ENCODE measurements around the gene EI24. TPM values are rescaled to one million over a fixed set of nuclear protein-coding genes. Genes with fewer than 3 reads are reported as not detected.

Gene EI24
- total and polyA plus RNA-seq, 2 of the 4 experiments (the other 2 are of a cell fraction): 89.7 to 95.9 TPM

- Histone ChIP-seq H2AK9ac (replicated peaks; ENCODE audit: low read depth, low read length, poor library complexity) (no peak overlapping the region), H2BK120ac (ENCODE audit: low read depth, low read length) (no peak overlapping the region), H3K23ac (ENCODE audit: low read depth, low read length) (no peak overlapping the region), H3K79me1 (ENCODE audit: low read depth in 1 of 2, low read length in 2 of 2) (peaks cover 15 to 17% of the 10 kb centered on the region in 2 experiments), H2BK15ac (ENCODE audit: low read depth, low read length) (no peak overlapping the region), H3K36me3 (ENCODE audit: control insufficient read depth, insufficient read depth, low read length) (no peaks in the 10 kb centered on the region), H3K14ac (replicated peaks; ENCODE audit: low read depth, low read length) (no peak overlapping the region), H3K4me1 (ENCODE audit: control insufficient read depth, insufficient read depth, low read length) (peaks cover 8% of the 10 kb centered on the region), H3K27ac (ENCODE audit: insufficient read depth, low read length) (no peak overlapping the region), H4K20me1 (ENCODE audit: insufficient read depth, low read length) (no peaks in the 10 kb centered on the region), H3K4me3 (ENCODE audit: insufficient read depth, low read depth, low read length) (no peak overlapping the region), H3K4ac (ENCODE audit: low read depth, low read length) (no peak overlapping the region), H2BK5ac (ENCODE audit: low read depth, low read length, poor library complexity, severe bottlenecking) (no peak overlapping the region), H3K9me3 (ENCODE audit: control insufficient read depth, insufficient read depth, low read length) (no peaks in the 10 kb centered on the region), H3K56ac (ENCODE audit: extremely low read depth, insufficient read depth, low read length) (no peak overlapping the region), H3K9me1 (ENCODE audit: insufficient read depth, low read length) (peaks cover 5% of the 10 kb centered on the region), H3K18ac (ENCODE audit: low read depth, low read length) (no peak overlapping the region), H2AK5ac (ENCODE audit: low read depth, low read length) (no peak overlapping the region), H3K4me2 (ENCODE audit: low read depth, low read length) (no peak overlapping the region), H4K8ac (ENCODE audit: low read depth in 2 of 2, low read length in 2 of 2) (no peak overlapping the region), H4K91ac (ENCODE audit: insufficient read depth, low read depth, low read length) (no peak overlapping the region), H3K27me3 (ENCODE audit: control insufficient read depth, insufficient read depth, low read length) (no peaks in the 10 kb centered on the region; the same call in 1 of the 2 replicates), H2BK20ac (ENCODE audit: low read depth, low read length) (no peak overlapping the region), H2AFZ (replicated peaks; ENCODE audit: low read length, poor library complexity) (no peak overlapping the region), H4K5ac (ENCODE audit: low read depth, low read length) (no peak overlapping the region), H3K9ac (ENCODE audit: low read depth, low read length) (no peak overlapping the region)
- ATAC-seq (ENCODE audit: low read depth) (no peak), DNase-seq (no peak)
- CTCF ChIA-PET: no interaction called here
- intact Hi-C loops (cut with micrococcal nuclease) (loop anchor here (5.0 to 10.0 kb wide), 3 partner anchors 49 to 601 kb away; no protein-coding TSS in a partner anchor), dilution Hi-C loops (cut with HindIII; ENCODE audit: low sequenced_read_pairs, unreplicated experiment) (no loop called here), in situ Hi-C loops (cut with MboI; ENCODE audit: low sequenced_read_pairs) (no loop called here)
- POLR2A ChIA-PET (ENCODE audit: unreplicated experiment): no interaction called here
- BruUV-seq (replicated peaks): no TSS peak
- 92% methylated on average over 2 of the region's 4 CpGs; no CpG with 5 or more reads in 1 of the 2 experiments for WGBS, 2 experiments (ENCODE audit: extremely low coverage in 2 of 2, insufficient read length in 1 of 2)
- TF ChIP-seq CHD1 (IDR thresholded peaks at IDR 0.05; ENCODE audit: low read depth, low read length): no peak
- TF ChIP-seq BHLHE40 (IDR thresholded peaks at IDR 0.05; ENCODE audit: low read depth, low read length): no peak
- TF ChIP-seq POLR2A (IDR thresholded peaks at IDR 0.05; ENCODE audit: low read depth, low read length): no peak
- no peak for TF ChIP-seq NFE2L2 (IDR thresholded peaks at IDR 0.05; ENCODE audit: low read depth, low read length)
- no peak for TF ChIP-seq RCOR1 (IDR thresholded peaks at IDR 0.05; ENCODE audit: insufficient replicate concordance, low read length)
- no peak for TF ChIP-seq RAD21 (IDR thresholded peaks at IDR 0.05; ENCODE audit: low read length)
- no peak for TF ChIP-seq ELK1 (IDR thresholded peaks at IDR 0.05; ENCODE audit: borderline replicate concordance, low read depth, low read length)
- no peak for TF ChIP-seq CTCF (conservative IDR thresholded peaks at IDR 0.05; ENCODE audit: low read depth, low read length)
- TF ChIP-seq MAZ (IDR thresholded peaks at IDR 0.05; ENCODE audit: borderline replicate concordance, low read depth, low read length): no peak
- no peak for TF ChIP-seq FOS (IDR thresholded peaks at IDR 0.05; ENCODE audit: low read depth, low read length)
- no peak for TF ChIP-seq MXI1 (IDR thresholded peaks at IDR 0.05; ENCODE audit: borderline replicate concordance, low read depth, low read length)
- no peak for TF ChIP-seq MAFK (IDR thresholded peaks at IDR 0.05; ENCODE audit: low read depth, low read length)
Measured at GRCh38 chr11:125566235-125566634, 3.0 kb upstream of the EI24 start.

All from IMR-90 (cell line).